ENCODE data around the gene TTC34.
"Not testable (repeated sequence)": the region's sequence is repeated elsewhere in the genome, so short reads cannot be mapped to it uniquely, and the experiment has no call there.

Gene TTC34

GRCh38 chr1:2800664-2801045, 838 bp downstream of the TTC34 start:
- TF ChIP-seq POLR2AphosphoS5 (IDR thresholded peaks at IDR 0.05; ENCODE audit: low read depth, low read length) (no peak), TAF1 (IDR thresholded peaks at IDR 0.05; ENCODE audit: borderline replicate concordance, low read depth, low read length) (no peak), POLR2A (IDR thresholded peaks at IDR 0.05; ENCODE audit: low read depth, low read length) (no peak)
- FAIRE-seq (no peak), DNase-seq (ENCODE audit: insufficient read length) (no peak)

DNA sequence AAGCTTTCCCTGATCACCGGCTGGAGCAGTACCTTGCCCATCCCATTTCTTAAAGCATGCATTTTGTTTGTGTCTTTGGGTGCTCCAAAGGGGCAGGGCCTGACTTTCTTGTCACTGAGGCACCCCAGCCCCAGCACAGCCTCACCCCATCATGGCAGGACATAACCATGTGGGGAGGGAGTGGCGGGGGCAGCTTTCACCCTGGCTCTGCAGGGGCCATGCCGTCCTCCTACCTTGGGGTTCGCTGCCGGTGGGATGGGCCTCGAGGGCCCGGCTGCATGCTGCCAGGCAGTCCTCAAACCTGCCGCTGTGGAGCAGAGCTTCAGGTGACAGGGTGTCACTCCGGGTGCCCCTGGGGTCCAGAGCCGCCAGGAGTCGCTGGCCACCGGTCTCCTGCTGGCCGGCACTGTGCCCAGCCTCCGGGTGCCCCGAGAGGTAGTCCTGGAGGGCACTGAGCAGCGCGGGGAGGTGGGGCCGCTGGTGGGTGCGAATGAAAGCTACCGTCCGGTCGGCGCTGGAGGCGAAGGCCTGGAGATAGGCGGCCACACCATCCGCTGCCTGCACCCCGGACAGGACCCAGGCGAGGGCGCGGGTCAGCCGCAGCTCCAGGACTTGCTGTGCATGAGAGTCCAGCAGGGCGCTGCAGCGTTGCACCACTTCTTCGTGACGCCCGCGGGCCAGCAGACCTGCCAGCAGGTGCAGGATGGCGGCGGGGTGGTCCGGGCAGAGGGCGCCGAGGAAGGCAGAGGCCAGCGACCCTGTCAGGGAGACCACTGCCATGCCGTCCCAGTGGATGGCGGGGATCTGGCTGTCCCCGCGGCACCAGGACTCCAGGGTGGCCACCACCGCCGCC, 1.5 kb downstream of the TTC34 start:
- DNase-seq (ENCODE audit: insufficient read length) (no peak), FAIRE-seq (no peak)
- TF ChIP-seq POLR2AphosphoS5 (IDR thresholded peaks at IDR 0.05; ENCODE audit: low read depth, low read length) (no peak), TAF1 (IDR thresholded peaks at IDR 0.05; ENCODE audit: borderline replicate concordance, low read depth, low read length) (no peak), POLR2A (IDR thresholded peaks at IDR 0.05; ENCODE audit: low read depth, low read length) (no peak)

GRCh38 chr1:2798958-2799357, 2.5 kb downstream of the TTC34 start:
- not testable (repeated sequence) for DNase-seq (ENCODE audit: insufficient read length); FAIRE-seq

- FAIRE-seq (no peak), DNase-seq (ENCODE audit: insufficient read length) (no peak)
- TF ChIP-seq POLR2A (IDR thresholded peaks at IDR 0.05; ENCODE audit: low read depth, low read length), result no peak
- no peak for TF ChIP-seq TAF1 (IDR thresholded peaks at IDR 0.05; ENCODE audit: borderline replicate concordance, low read depth, low read length)
- TF ChIP-seq POLR2AphosphoS5 (IDR thresholded peaks at IDR 0.05; ENCODE audit: low read depth, low read length), result no peak
Observed at GRCh38 chr1:2797741-2798016, 3.8 kb downstream of the TTC34 start.

GRCh38 chr1:2796890-2797740, 4.4 kb downstream of the TTC34 start:
- TF ChIP-seq TAF1 (IDR thresholded peaks at IDR 0.05; ENCODE audit: borderline replicate concordance, low read depth, low read length), result no peak
- no peak for TF ChIP-seq POLR2AphosphoS5 (IDR thresholded peaks at IDR 0.05; ENCODE audit: low read depth, low read length)
- TF ChIP-seq POLR2A (IDR thresholded peaks at IDR 0.05; ENCODE audit: low read depth, low read length), result no peak
- FAIRE-seq (no peak), DNase-seq (ENCODE audit: insufficient read length) (no peak)

DNA sequence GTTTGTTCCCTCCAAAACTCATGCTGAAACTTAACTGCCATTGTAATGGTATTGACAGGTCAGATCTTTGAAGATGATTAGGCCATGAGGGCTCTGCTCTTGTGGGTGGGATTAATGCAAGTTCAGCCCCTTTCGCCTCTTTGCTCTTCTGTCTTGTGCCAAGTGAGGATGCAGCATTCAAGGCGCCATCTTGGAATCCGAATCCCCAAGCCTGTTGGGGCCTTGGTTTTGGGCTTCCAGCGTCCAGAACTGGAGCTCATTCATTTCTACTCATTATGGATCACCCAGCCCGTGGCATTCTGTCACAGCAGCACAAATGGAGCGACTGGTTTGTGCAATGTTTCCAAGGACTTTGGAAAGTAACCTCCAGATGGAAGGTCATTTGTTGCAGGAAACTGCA, 5.6 kb downstream of the TTC34 start:
- no peak for DNase-seq (ENCODE audit: insufficient read length)
- no peak for FAIRE-seq
- TF ChIP-seq POLR2AphosphoS5 (IDR thresholded peaks at IDR 0.05; ENCODE audit: low read depth, low read length), result no peak
- no peak for TF ChIP-seq POLR2A (IDR thresholded peaks at IDR 0.05; ENCODE audit: low read depth, low read length)
- no peak for TF ChIP-seq TAF1 (IDR thresholded peaks at IDR 0.05; ENCODE audit: borderline replicate concordance, low read depth, low read length)

GRCh38 chr1:2791027-2791760, 10.3 kb downstream of the TTC34 start:
- TF ChIP-seq TAF1 (IDR thresholded peaks at IDR 0.05; ENCODE audit: borderline replicate concordance, low read depth, low read length), result no peak
- TF ChIP-seq POLR2AphosphoS5 (IDR thresholded peaks at IDR 0.05; ENCODE audit: low read depth, low read length), result no peak
- no peak for TF ChIP-seq POLR2A (IDR thresholded peaks at IDR 0.05; ENCODE audit: low read depth, low read length)
- no peak for FAIRE-seq
- DNase-seq (ENCODE audit: insufficient read length), result no peak

DNA sequence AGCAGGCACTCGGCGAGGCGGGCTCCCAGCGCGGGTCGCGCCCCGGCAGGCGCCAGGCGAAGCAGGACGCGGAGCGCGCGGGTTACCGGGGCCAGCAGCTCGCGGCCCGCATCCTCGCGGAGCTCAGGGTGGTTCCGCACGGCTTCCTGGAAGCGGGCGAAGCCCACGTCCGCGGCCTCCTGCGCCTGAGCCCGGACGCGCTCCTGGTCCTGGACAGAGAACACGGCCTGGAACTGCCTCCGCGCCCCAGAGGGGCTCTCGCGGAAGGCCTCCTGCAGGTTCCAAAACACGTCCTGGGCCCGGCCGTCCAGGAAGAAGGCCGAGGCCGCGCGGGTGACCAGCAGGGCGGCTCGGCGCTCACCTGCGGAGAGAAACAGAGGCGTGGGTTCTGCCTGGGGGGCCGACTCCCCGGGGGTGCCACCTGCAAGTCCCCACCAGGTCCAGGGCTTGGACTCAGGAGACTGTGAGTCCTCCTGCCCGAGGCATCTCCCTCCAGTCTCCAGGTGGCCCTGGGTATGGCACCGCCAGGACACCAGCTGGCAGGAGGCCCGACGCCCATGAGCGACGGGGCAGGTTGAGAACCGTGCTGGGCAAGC, 11.4 kb downstream of the TTC34 start:
- TF ChIP-seq TAF1 (IDR thresholded peaks at IDR 0.05; ENCODE audit: borderline replicate concordance, low read depth, low read length), result no peak
- TF ChIP-seq POLR2A (IDR thresholded peaks at IDR 0.05; ENCODE audit: low read depth, low read length), result no peak
- TF ChIP-seq POLR2AphosphoS5 (IDR thresholded peaks at IDR 0.05; ENCODE audit: low read depth, low read length), result no peak
- FAIRE-seq (no peak), DNase-seq (ENCODE audit: insufficient read length) (no peak)

DNA sequence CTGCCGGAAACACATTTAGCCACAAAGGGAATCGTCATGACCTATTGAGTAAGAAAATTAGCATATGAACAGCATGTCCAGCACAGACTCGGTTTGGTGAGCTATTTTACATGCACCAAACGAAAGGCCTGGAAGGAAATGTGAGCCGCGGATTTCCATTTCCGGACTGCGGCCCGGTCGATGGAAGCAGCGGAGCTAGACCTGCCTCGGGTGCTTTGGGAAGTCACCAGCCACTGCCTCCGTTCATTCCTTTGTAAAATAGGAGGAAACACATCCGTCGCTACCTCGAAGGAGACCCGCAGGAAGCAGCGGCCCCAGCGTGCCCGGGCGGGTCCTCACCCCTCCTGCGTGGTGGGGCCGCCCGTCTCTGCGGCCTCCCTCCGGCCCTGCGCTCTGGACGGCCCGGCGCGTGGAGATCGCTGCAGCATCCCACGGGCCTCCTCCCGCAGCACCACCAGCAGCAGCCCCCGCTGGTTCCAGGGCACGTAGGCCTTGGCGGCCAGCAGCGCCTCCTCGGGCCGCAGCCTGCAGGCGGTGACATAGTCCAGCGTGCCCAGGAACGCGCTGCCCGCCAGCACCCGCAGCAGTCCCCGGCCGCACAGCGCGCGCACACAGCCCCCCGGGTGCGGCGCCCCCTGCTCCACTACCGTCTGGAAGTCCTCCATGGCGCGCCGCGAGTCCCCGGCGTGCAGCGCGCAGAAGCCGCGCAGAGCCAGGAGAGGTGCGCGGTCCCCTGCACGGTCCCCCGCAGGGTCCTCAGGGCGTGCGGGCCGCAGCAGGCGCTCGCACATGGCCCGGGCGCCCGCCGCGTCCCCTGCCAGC, 12.1 kb downstream of the TTC34 start:
- no peak for DNase-seq (ENCODE audit: insufficient read length)
- no peak for TF ChIP-seq POLR2A (IDR thresholded peaks at IDR 0.05; ENCODE audit: low read depth, low read length)
- no peak for TF ChIP-seq TAF1 (IDR thresholded peaks at IDR 0.05; ENCODE audit: borderline replicate concordance, low read depth, low read length)
- TF ChIP-seq POLR2AphosphoS5 (IDR thresholded peaks at IDR 0.05; ENCODE audit: low read depth, low read length), result no peak
- FAIRE-seq, result no peak

GRCh38 chr1:2788506-2789163, 12.9 kb downstream of the TTC34 start:
- TF ChIP-seq POLR2A (IDR thresholded peaks at IDR 0.05; ENCODE audit: low read depth, low read length) (no peak), POLR2AphosphoS5 (IDR thresholded peaks at IDR 0.05; ENCODE audit: low read depth, low read length) (no peak), TAF1 (IDR thresholded peaks at IDR 0.05; ENCODE audit: borderline replicate concordance, low read depth, low read length) (no peak)
- FAIRE-seq, result no peak
- no peak for DNase-seq (ENCODE audit: insufficient read length)

Measured in GM12892 (cell line).